Thoracic aorta (tissue), 2 donors: Measurements from ENCODE around the gene SNRK. TPM values are rescaled to one million over a fixed set of nuclear protein-coding genes. Genes with fewer than 3 reads are reported as not detected.

Experiments used
- ATAC-seq: fragments of 150-250 bp; one replicate; pipeline ENCODE4 v1.8.0; 2017; ENCODE audit warnings: low read depth; ENCODE audit not compliant: insufficient number of reproducible peaks, low FRiP score
- DNase-seq: peaks from one replicate; pipeline ENCODE4 v3.0.0-alpha.2; 2020; ENCODE audit warnings: low spot score
- H3K27ac ChIP-seq, 2 donors: fragments of 200-600 bp; sonication (generic); 1 replicate in 1 of 2; 2 replicates in 1 of 2; pipeline ENCODE4 v1.5.1; 2016; ENCODE audit warnings: mild to moderate bottlenecking in 2 of 2, moderate library complexity in 2 of 2
- H3K27me3 ChIP-seq: fragments of 200-600 bp; sonication (generic); replicated peaks from 2 replicates; pipeline ENCODE4 v1.6.0; 2016; ENCODE audit warnings: mild to moderate bottlenecking; ENCODE audit not compliant: insufficient read depth
- H3K36me3 ChIP-seq: fragments of 200-600 bp; sonication (generic); one replicate; pipeline ENCODE4 v1.5.1; 2016
- H3K4me1 ChIP-seq, 2 donors: fragments of 200-600 bp; sonication (generic); 1 replicate in 1 of 2; 2 replicates in 1 of 2; pipeline versions ENCODE4 v1.5.1 to v1.6.0; 2016; ENCODE audit warnings: low read depth in 2 of 2, mild to moderate bottlenecking in 1 of 2; ENCODE audit not compliant: control insufficient read depth in 1 of 2
- H3K4me3 ChIP-seq: fragments of 200-600 bp; sonication (generic); 2 replicates; pipeline ENCODE4 v1.5.1; 2016; ENCODE audit warnings: mild to moderate bottlenecking
- H3K9me3 ChIP-seq: fragments of 200-600 bp; sonication (generic); 2 replicates; pipeline ENCODE4 v1.5.1; 2016
- CTCF ChIP-seq: fragments of 200-600 bp; sonication (generic); IDR thresholded peaks from one replicate; pipeline ENCODE4 v1.5.1; 2019; ENCODE audit warnings: antibody characterized with exemption
- total RNA-seq, 2 donors: library from RNA; depleted of rRNA; stranded (reverse); fragments of >200 nt; gene quantifications; one replicate each; pipeline versions ENCODE4 v1.1.0 to v1.2.3, GENCODE V29; 2016

SNRK gene
- total RNA-seq, 2 donors from 2014 or later, result 26.5 to 82.6 TPM

GRCh38 chr3:43249405-43249804 lies 36.9 kb upstream of the SNRK start:
- Histone ChIP-seq H3K4me1 (no peaks in the 10 kb centered on the region), H3K9me3 (no peaks in the 10 kb centered on the region), H3K27me3 (no peaks in the 10 kb centered on the region), H3K27ac (no peak overlapping the region), H3K4me3 (no peak overlapping the region), H3K36me3 (no peaks in the 10 kb centered on the region)
- no peak for DNase-seq
- no peak for ATAC-seq
- no peak for TF ChIP-seq CTCF

- no peaks in the 10 kb centered on the region for H3K27me3 ChIP-seq
- H3K4me1 ChIP-seq, result no peaks in the 10 kb centered on the region
- no peak for TF ChIP-seq CTCF
- no peak for ATAC-seq
- no peak overlapping the region for H3K27ac ChIP-seq
- H3K4me3 ChIP-seq, result no peak overlapping the region
- no peaks in the 10 kb centered on the region for H3K36me3 ChIP-seq
- no peaks in the 10 kb centered on the region for H3K9me3 ChIP-seq
- DNase-seq, result no peak
Measured at GRCh38 chr3:43253294-43253693, 33.0 kb upstream of the SNRK start.

- no peaks in the 10 kb centered on the region for H3K36me3 ChIP-seq
- H3K4me1 ChIP-seq, result no peaks in the 10 kb centered on the region
- no peak overlapping the region for H3K27ac ChIP-seq
- no peak for TF ChIP-seq CTCF
- H3K27me3 ChIP-seq, result no peaks in the 10 kb centered on the region
- ATAC-seq (no peak), DNase-seq (no peak)
- H3K4me3 ChIP-seq, result no peak overlapping the region
- H3K9me3 ChIP-seq, result no peaks in the 10 kb centered on the region
Measured at GRCh38 chr3:43254125-43254524, 32.2 kb upstream of the SNRK start.

GRCh38 chr3:43255662-43256061 lies 30.7 kb upstream of the SNRK start:
- DNase-seq, result no peak
- TF ChIP-seq CTCF, result no peak
- no peak for ATAC-seq
- Histone ChIP-seq H3K4me3 (no peak overlapping the region), H3K9me3 (no peaks in the 10 kb centered on the region), H3K36me3 (no peaks in the 10 kb centered on the region), H3K4me1 (no peaks in the 10 kb centered on the region), H3K27ac (no peak overlapping the region), H3K27me3 (no peaks in the 10 kb centered on the region)

DNA sequence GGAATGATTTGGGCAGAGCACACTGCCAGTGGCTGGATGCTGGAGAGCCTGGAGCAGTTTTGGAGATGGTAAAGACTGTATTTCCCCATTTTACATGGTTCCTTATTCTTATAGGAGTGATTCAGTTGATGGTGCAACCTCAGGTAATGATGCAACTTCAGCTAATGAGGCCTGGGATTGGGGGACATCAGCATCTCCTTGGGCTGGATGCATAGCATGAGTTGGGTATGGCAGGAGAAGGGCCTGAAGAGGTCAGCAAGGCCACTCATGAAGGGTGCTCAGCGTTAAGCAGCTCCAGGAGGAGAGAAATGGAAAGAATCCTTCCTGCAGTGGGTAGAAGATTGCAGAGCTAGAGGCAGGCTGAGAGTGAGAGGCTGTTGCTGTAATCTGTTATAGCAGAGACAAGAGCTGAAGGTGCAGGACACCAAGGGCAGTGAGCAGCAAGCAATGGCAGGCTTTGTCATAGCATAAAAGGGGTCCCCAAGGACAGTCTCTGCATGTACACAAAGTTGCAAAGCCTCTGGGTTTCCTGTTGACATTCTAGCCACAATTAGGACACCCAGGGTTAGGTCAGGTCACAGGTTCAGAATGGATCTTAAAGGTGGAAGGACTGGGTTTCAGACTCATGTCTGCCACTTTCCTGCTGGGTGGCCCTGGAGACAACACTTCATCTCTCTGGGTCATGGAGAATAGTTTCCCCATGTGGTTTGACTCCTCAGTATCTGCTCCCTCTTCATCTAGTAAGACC lies 29.5 kb upstream of the SNRK start:
- no peaks in the 10 kb centered on the region for H3K4me1 ChIP-seq
- H3K27me3 ChIP-seq, result no peaks in the 10 kb centered on the region
- H3K27ac ChIP-seq, result no peak overlapping the region
- ATAC-seq (no peak), DNase-seq (no peak)
- H3K9me3 ChIP-seq, result no peaks in the 10 kb centered on the region
- H3K4me3 ChIP-seq, result no peak overlapping the region
- no peaks in the 10 kb centered on the region for H3K36me3 ChIP-seq
- TF ChIP-seq CTCF, result no peak
